Measurements from ENCODE around the gene NUP93. TPM values are rescaled to one million over a fixed set of nuclear protein-coding genes. Genes with fewer than 3 reads are reported as not detected.

Gene NUP93
- total and polyA plus RNA-seq, 9 of the 15 experiments (the other 6 are each of a cell fraction or from before 2014, with no cell fraction given) = 92.0 to 162 (median 121) TPM

GRCh38 chr16:56883586-56883985, 153.7 kb downstream of the NUP93 start:
- Histone ChIP-seq H3K9me3 (replicated peaks; ENCODE audit: control insufficient read depth, insufficient read depth, low read depth, low read length) (no peaks in the 10 kb centered on the region), H3K4me2 (ENCODE audit: insufficient read depth, low read length) (no peak overlapping the region), H3K36me3 (ENCODE audit: control insufficient read depth, insufficient read depth, low read length) (no peaks in the 10 kb centered on the region), H3K27ac (ENCODE audit: extremely low read depth, low read depth, low read length) (no peak overlapping the region), H3K4me3 (no peak overlapping the region), H3K4me1 (replicated peaks in 1 of 2; ENCODE audit: control insufficient read depth in 2 of 2, insufficient read depth in 2 of 2, low read length in 2 of 2) (peaks cover 0 to 17% of the 10 kb centered on the region in 2 experiments; a peak in 2 of 5 replicates), H3K9me1 (ENCODE audit: control insufficient read depth, insufficient read depth, low read length) (no peaks in the 10 kb centered on the region), H2AFZ (ENCODE audit: low read depth, low read length) (no peak overlapping the region), H4K20me1 (replicated peaks; ENCODE audit: control insufficient read depth, insufficient read depth, low read length) (no peaks in the 10 kb centered on the region; the same call in 1 of the 2 replicates), H3K27me3 (ENCODE audit: control insufficient read depth in 2 of 2, insufficient read depth in 2 of 2, low read length in 2 of 2) (peaks cover 12 to 38% of the 10 kb centered on the region in 2 experiments; a peak in 4 of 5 replicates), H3K79me2 (ENCODE audit: control insufficient read depth, insufficient read depth, low read length) (no peaks in the 10 kb centered on the region), H3K9ac (ENCODE audit: insufficient read depth in 1 of 2, low read depth in 2 of 2, low read length in 2 of 2) (no peak overlapping the region)
- no peak for DNase-seq (ENCODE audit: extremely low read depth in 1 of 4, low spot score in 3 of 4)
- TF ChIP-seq BACH1 (tag; IDR thresholded peaks at IDR 0.05) (no peak), HDAC3 (IDR thresholded peaks at IDR 0.05; ENCODE audit: borderline replicate concordance, partially characterized antibody) (no peak), E2F4 (CRISPR knock-in tag; IDR thresholded peaks at IDR 0.05; ENCODE audit: low read depth) (no peak), MITF (IDR thresholded peaks at IDR 0.05) (no peak)
- ATAC-seq = no peak
- 7% methylated on average over 2 of the region's 2 CpGs for WGBS (ENCODE audit: insufficient coverage, low coverage, missing lambda C conversion rate)
- in situ Hi-C loops (cut with MboI) = no loop called here
- intact Hi-C loops (cut with micrococcal nuclease) = no loop called here
- no peak for FAIRE-seq
- BruUV-seq (replicated peaks) = no TSS peak
- CTCF ChIA-PET (ENCODE audit: low intra/inter-chr PET ratio) = no interaction called here
- POLR2A ChIA-PET = interaction anchor here (0.5 to 0.9 kb wide), 2 partner anchors 56 to 62 kb away, joined by 3 read pairs; no protein-coding TSS in a partner anchor

All from K562 (cell line).